ENCODE measurements around the gene SPEN. TPM values are rescaled to one million over a fixed set of nuclear protein-coding genes. Genes with fewer than 3 reads are reported as not detected.

SPEN gene
- total and polyA plus RNA-seq, 2 of the 13 experiments (the other 11 are each of a cell fraction or from before 2014, with no cell fraction given), result 4.8 to 14.0 TPM

DNA sequence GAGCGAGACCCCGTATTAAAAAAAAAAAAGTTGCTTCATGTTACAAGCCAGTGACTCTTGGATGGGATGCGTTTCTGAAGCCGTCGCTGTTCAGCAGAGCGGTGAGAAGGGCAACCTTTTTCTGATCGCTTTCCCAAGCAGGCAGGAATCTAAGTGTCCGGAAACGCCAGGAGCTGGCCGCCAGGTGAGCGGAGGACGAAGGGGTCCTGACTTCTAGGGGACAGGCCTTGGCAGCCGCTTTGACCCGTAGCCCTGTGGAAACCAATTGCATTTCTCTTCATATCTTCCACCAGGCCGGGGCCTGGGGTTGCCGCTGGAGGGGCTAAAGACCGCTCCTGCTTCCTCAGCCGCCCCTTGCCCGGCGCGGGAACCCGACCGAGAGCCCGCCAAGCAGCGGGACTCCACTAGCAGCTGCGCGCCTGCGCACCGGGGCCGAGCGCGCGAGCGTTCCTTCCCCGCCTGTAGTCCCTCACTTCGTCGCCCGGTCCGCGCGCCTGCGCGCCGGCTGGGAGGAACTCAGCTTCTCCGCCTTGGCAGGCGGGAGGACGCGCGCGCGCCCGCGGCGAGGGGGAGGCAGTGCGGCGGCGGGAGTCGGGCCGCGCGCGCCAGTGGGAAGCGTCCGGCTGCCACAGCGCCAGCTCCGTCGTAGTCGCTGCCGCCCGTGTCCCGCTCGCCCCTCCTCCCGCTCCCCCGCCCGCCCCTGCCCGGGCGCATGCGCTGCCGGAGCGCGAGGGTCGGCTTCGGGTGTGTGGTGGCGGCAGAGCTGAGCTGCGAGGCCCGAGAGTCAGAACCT, at the start of gene SPEN (continued):
- TF ChIP-seq, protein P1, sequence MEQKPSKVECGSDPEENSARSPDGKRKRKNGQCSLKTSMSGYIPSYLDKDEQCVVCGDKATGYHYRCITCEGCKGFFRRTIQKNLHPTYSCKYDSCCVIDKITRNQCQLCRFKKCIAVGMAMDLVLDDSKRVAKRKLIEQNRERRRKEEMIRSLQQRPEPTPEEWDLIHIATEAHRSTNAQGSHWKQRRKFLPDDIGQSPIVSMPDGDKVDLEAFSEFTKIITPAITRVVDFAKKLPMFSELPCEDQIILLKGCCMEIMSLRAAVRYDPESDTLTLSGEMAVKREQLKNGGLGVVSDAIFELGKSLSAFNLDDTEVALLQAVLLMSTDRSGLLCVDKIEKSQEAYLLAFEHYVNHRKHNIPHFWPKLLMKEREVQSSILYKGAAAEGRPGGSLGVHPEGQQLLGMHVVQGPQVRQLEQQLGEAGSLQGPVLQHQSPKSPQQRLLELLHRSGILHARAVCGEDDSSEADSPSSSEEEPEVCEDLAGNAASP (CRISPR knock-in tag; IDR thresholded peaks at IDR 0.05; ENCODE audit: borderline replicate concordance), result no peak
- TF ChIP-seq, protein P2, sequence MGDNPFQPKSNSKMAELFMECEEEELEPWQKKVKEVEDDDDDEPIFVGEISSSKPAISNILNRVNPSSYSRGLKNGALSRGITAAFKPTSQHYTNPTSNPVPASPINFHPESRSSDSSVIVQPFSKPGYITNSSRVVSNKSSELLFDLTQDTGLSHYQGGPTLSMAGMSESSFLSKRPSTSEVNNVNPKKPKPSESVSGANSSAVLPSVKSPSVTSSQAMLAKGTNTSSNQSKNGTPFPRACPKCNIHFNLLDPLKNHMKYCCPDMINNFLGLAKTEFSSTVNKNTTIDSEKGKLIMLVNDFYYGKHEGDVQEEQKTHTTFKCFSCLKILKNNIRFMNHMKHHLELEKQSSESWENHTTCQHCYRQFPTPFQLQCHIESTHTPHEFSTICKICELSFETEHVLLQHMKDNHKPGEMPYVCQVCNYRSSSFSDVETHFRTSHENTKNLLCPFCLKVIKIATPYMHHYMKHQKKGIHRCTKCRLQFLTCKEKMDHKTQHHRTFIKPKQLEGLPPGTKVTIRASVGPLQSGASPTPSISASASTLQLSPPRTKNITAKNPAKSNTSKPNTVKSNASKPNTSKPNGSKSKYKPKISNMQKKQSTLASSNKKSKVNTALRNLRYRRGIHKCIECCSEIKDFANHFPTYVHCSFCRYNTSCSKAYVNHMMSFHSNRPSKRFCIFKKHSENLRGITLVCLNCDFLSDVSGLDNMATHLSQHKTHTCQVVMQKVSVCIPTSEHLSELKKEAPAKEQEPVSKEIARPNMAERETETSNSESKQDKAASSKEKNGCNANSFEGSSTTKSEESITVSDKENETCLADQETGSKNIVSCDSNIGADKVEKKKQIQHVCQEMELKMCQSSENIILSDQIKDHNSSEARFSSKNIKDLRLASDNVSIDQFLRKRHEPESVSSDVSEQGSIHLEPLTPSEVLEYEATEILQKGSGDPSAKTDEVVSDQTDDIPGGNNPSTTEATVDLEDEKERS (CRISPR knock-in tag; IDR thresholded peaks at IDR 0.05), result 0 out of 2 replicates have a peak, but pooled peaks have one; percentile 30
- TF ChIP-seq KLF15 (CRISPR knock-in tag; IDR thresholded peaks at IDR 0.05; ENCODE audit: borderline replicate concordance) (no peak), POLR2AphosphoS5 (IDR thresholded peaks at IDR 0.05; ENCODE audit: low read depth, low read length) (peak; percentile 81), NFKB2 (CRISPR knock-in tag; IDR thresholded peaks at IDR 0.05; ENCODE audit: borderline replicate concordance) (peak; percentile 59; the same call in 1 of the 2 replicates), HDAC1 (CRISPR knock-in tag; IDR thresholded peaks at IDR 0.05) (no peak), MBD4 (IDR thresholded peaks at IDR 0.05; ENCODE audit: borderline replicate concordance, low read length) (no peak), NFE2L2 (IDR thresholded peaks at IDR 0.05; ENCODE audit: low read length) (no peak), IRF2 (CRISPR knock-in tag; IDR thresholded peaks at IDR 0.05) (no peak; the same call in none of the 2 replicates), ZNF567 (CRISPR knock-in tag; IDR thresholded peaks at IDR 0.05; ENCODE audit: borderline replicate concordance) (0 out of 2 replicates have a peak, but pooled peaks have one; percentile 24), ZNF224 (CRISPR knock-in tag; IDR thresholded peaks at IDR 0.05) (no peak), RARG (CRISPR knock-in tag; IDR thresholded peaks at IDR 0.05; ENCODE audit: low read depth) (no peak), KMT2A (CRISPR knock-in tag; IDR thresholded peaks at IDR 0.05) (0 out of 2 replicates have a peak, but pooled peaks have one; percentile 32), TBX2 (CRISPR knock-in tag; IDR thresholded peaks at IDR 0.05; ENCODE audit: borderline replicate concordance) (no peak; the same call in 1 of the 2 replicates), ZNF317 (CRISPR knock-in tag; IDR thresholded peaks at IDR 0.05) (peak; percentile 68; the same call in 1 of the 2 replicates), TBL1XR1 (IDR thresholded peaks at IDR 0.05; ENCODE audit: borderline replicate concordance, low read length, partially characterized antibody) (no peak), PHF20 (CRISPR knock-in tag; IDR thresholded peaks at IDR 0.05) (0 out of 2 replicates have a peak, but pooled peaks have one; percentile 14), BRD4 (CRISPR knock-in tag; IDR thresholded peaks at IDR 0.05) (0 out of 2 replicates have a peak, but pooled peaks have one; percentile 44)
- TF ChIP-seq, protein P3, sequence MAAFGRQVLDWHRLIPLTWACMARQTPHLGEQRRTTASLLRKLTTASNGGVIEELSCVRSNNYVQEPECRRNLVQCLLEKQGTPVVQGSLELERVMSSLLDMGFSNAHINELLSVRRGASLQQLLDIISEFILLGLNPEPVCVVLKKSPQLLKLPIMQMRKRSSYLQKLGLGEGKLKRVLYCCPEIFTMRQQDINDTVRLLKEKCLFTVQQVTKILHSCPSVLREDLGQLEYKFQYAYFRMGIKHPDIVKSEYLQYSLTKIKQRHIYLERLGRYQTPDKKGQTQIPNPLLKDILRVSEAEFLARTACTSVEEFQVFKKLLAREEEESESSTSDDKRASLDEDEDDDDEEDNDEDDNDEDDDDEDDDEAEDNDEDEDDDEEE (CRISPR knock-in tag; IDR thresholded peaks at IDR 0.05), result 0 out of 2 replicates have a peak, but pooled peaks have one; percentile 9
- TF ChIP-seq, protein P4, sequence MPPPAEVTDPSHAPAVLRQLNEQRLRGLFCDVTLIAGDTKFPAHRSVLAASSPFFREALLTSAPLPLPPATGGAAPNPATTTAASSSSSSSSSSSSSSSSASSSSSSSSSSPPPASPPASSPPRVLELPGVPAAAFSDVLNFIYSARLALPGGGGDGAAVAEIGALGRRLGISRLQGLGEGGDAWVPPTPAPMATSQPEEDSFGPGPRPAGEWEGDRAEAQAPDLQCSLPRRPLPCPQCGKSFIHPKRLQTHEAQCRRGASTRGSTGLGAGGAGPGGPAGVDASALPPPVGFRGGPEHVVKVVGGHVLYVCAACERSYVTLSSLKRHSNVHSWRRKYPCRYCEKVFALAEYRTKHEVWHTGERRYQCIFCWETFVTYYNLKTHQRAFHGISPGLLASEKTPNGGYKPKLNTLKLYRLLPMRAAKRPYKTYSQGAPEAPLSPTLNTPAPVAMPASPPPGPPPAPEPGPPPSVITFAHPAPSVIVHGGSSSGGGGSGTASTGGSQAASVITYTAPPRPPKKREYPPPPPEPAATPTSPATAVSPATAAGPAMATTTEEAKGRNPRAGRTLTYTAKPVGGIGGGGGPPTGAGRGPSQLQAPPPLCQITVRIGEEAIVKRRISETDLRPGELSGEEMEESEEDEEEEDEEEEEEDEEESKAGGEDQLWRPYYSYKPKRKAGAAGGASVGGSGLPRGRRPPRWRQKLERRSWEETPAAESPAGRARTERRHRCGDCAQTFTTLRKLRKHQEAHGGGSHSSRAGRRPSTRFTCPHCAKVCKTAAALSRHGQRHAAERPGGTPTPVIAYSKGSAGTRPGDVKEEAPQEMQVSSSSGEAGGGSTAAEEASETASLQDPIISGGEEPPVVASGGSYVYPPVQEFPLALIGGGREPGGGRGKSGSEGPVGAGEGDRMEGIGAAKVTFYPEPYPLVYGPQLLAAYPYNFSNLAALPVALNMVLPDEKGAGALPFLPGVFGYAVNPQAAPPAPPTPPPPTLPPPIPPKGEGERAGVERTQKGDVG (CRISPR knock-in tag; IDR thresholded peaks at IDR 0.05; ENCODE audit: borderline replicate concordance), result 0 out of 2 replicates have a peak, but pooled peaks have one; percentile 67
